Measurements from ENCODE around the gene TMEM212.
A peak's percentile ranks its signal among the peaks of the same experiment; 100 is the strongest.

Gene TMEM212

GRCh38 chr3:171862392-171862791 is 19.2 kb downstream of the TMEM212 start:
- no peaks in the 10 kb centered on the region for H3K9me3 ChIP-seq (ENCODE audit: insufficient read depth, low read length, severe bottlenecking)
- no peaks in the 10 kb centered on the region for H3K4me1 ChIP-seq (ENCODE audit: insufficient read depth, low read length)
- no peak overlapping the region for H3K27ac ChIP-seq (ENCODE audit: low read length)
- DNase-seq: no peak
- no peak overlapping the region for H3K9ac ChIP-seq (ENCODE audit: low read depth, low read length)
- ATAC-seq (ENCODE audit: insufficient read depth, low read depth): no peak
- peaks cover 4% of the 10 kb centered on the region for H3K27me3 ChIP-seq (ENCODE audit: insufficient read depth, low read length, poor library complexity)
- TF ChIP-seq EZH2 (IDR thresholded peaks at IDR 0.05; ENCODE audit: borderline replicate concordance, low read depth, low read length, severe bottlenecking) (no peak), CTCF (IDR thresholded peaks at IDR 0.05; ENCODE audit: borderline replicate concordance, extremely low read depth, low read length, poor library complexity, severe bottlenecking) (no peak)
- no peak overlapping the region for H2AFZ ChIP-seq (ENCODE audit: low read depth, low read length)
- no peaks in the 10 kb centered on the region for H4K20me1 ChIP-seq (ENCODE audit: insufficient read depth, low read length)
- no peak overlapping the region for H3K4me3 ChIP-seq (ENCODE audit: low read depth in 1 of 2, low read length in 2 of 2)
- no peaks in the 10 kb centered on the region for H3K36me3 ChIP-seq (ENCODE audit: insufficient read depth, low read length)
- H3K4me2 ChIP-seq (ENCODE audit: insufficient read depth, low read length): no peak overlapping the region
- no peaks in the 10 kb centered on the region for H3K79me2 ChIP-seq (ENCODE audit: insufficient read depth, low read length)

- TF ChIP-seq CTCF (IDR thresholded peaks at IDR 0.05; ENCODE audit: borderline replicate concordance, extremely low read depth, low read length, poor library complexity, severe bottlenecking) (no peak), EZH2 (IDR thresholded peaks at IDR 0.05; ENCODE audit: borderline replicate concordance, low read depth, low read length, severe bottlenecking) (no peak)
- Histone ChIP-seq H3K9ac (ENCODE audit: low read depth, low read length) (no peak overlapping the region), H3K4me1 (ENCODE audit: insufficient read depth, low read length) (no peaks in the 10 kb centered on the region), H3K36me3 (ENCODE audit: insufficient read depth, low read length) (no peaks in the 10 kb centered on the region), H4K20me1 (ENCODE audit: insufficient read depth, low read length) (no peaks in the 10 kb centered on the region), H3K4me2 (ENCODE audit: insufficient read depth, low read length) (no peak overlapping the region), H2AFZ (ENCODE audit: low read depth, low read length) (no peak overlapping the region), H3K79me2 (ENCODE audit: insufficient read depth, low read length) (no peaks in the 10 kb centered on the region), H3K9me3 (ENCODE audit: insufficient read depth, low read length, severe bottlenecking) (no peaks in the 10 kb centered on the region), H3K4me3 (ENCODE audit: low read depth in 1 of 2, low read length in 2 of 2) (no peak overlapping the region), H3K27ac (ENCODE audit: low read length) (no peak overlapping the region), H3K27me3 (ENCODE audit: insufficient read depth, low read length, poor library complexity) (peaks cover 4% of the 10 kb centered on the region)
- ATAC-seq (ENCODE audit: insufficient read depth, low read depth) (no peak; the same call in 2 of the 3 replicates), DNase-seq (peak; percentile 5)
Observed at GRCh38 chr3:171862993-171863521, 19.9 kb downstream of the TMEM212 start.

GRCh38 chr3:171863920-171864319 is 20.8 kb downstream of the TMEM212 start:
- no peak overlapping the region for H3K4me3 ChIP-seq (ENCODE audit: low read depth in 1 of 2, low read length in 2 of 2)
- H3K79me2 ChIP-seq (ENCODE audit: insufficient read depth, low read length): no peaks in the 10 kb centered on the region
- no peaks in the 10 kb centered on the region for H3K9me3 ChIP-seq (ENCODE audit: insufficient read depth, low read length, severe bottlenecking)
- no peak overlapping the region for H3K27ac ChIP-seq (ENCODE audit: low read length)
- no peak overlapping the region for H3K4me2 ChIP-seq (ENCODE audit: insufficient read depth, low read length)
- H2AFZ ChIP-seq (ENCODE audit: low read depth, low read length): no peak overlapping the region
- peaks cover 4% of the 10 kb centered on the region for H3K27me3 ChIP-seq (ENCODE audit: insufficient read depth, low read length, poor library complexity)
- no peak for DNase-seq
- no peak for ATAC-seq (ENCODE audit: insufficient read depth, low read depth)
- H3K9ac ChIP-seq (ENCODE audit: low read depth, low read length): no peak overlapping the region
- TF ChIP-seq EZH2 (IDR thresholded peaks at IDR 0.05; ENCODE audit: borderline replicate concordance, low read depth, low read length, severe bottlenecking) (no peak), CTCF (IDR thresholded peaks at IDR 0.05; ENCODE audit: borderline replicate concordance, extremely low read depth, low read length, poor library complexity, severe bottlenecking) (no peak)
- H4K20me1 ChIP-seq (ENCODE audit: insufficient read depth, low read length): no peaks in the 10 kb centered on the region
- no peaks in the 10 kb centered on the region for H3K36me3 ChIP-seq (ENCODE audit: insufficient read depth, low read length)
- H3K4me1 ChIP-seq (ENCODE audit: insufficient read depth, low read length): no peaks in the 10 kb centered on the region
